ENCODE measurements around the gene NUDT2.

DNA sequence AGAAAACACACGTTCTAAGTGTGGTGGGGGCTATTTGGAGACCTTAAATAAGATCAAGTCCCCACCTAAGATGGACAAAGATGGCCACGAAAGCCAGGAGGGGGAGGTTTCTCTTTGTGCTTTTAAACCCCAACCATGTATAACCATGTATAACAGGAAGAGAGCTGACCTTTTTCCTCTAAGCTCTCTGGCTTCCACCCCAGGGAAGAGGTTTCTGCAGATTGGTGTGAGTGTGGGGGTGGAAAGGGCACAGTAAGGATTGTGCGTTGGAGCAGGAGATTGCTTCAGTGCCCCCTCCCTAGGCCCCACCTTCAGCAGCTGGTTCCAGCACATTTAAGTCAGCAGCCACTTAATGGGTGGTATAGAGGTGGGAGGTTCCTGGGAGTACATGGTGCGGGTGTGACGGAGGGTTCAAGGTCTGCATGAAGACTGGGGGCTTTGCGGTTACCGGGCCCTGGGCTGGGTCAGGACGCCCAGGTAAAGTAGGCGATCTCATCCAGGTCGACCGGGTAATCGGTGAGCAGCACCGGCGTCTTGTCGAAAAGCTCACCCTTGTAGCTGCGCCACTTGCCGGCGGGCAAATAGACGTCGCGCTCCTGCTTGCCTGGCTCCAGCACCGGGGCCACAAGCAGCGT is 41.1 kb downstream of the NUDT2 start:
- TF ChIP-seq, protein P1, sequence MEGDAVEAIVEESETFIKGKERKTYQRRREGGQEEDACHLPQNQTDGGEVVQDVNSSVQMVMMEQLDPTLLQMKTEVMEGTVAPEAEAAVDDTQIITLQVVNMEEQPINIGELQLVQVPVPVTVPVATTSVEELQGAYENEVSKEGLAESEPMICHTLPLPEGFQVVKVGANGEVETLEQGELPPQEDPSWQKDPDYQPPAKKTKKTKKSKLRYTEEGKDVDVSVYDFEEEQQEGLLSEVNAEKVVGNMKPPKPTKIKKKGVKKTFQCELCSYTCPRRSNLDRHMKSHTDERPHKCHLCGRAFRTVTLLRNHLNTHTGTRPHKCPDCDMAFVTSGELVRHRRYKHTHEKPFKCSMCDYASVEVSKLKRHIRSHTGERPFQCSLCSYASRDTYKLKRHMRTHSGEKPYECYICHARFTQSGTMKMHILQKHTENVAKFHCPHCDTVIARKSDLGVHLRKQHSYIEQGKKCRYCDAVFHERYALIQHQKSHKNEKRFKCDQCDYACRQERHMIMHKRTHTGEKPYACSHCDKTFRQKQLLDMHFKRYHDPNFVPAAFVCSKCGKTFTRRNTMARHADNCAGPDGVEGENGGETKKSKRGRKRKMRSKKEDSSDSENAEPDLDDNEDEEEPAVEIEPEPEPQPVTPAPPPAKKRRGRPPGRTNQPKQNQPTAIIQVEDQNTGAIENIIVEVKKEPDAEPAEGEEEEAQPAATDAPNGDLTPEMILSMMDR (IDR thresholded peaks at IDR 0.05) = no peak
- TF ChIP-seq POLR2A (IDR thresholded peaks at IDR 0.05; ENCODE audit: low read depth) (no peak), POLR2AphosphoS5 (IDR thresholded peaks at IDR 0.05) (no peak), EP300 (IDR thresholded peaks at IDR 0.05) (no peak)

Measured in esophagus muscularis mucosa (tissue), 4 donors.